Activated CD8-positive, alpha-beta memory T cell treated with anti-CD3 and anti-CD28 coated beads, Interleukin-2, amount 50 U/mL, for 1 hour (primary cell): Measurements from ENCODE around the gene MYL11.

ENCODE experiments used
- DNase-seq: peaks from one replicate; pipeline ENCODE4 v3.0.0-alpha.2; 2020; ENCODE audit errors: extremely low read depth

MYL11 gene

DNA sequence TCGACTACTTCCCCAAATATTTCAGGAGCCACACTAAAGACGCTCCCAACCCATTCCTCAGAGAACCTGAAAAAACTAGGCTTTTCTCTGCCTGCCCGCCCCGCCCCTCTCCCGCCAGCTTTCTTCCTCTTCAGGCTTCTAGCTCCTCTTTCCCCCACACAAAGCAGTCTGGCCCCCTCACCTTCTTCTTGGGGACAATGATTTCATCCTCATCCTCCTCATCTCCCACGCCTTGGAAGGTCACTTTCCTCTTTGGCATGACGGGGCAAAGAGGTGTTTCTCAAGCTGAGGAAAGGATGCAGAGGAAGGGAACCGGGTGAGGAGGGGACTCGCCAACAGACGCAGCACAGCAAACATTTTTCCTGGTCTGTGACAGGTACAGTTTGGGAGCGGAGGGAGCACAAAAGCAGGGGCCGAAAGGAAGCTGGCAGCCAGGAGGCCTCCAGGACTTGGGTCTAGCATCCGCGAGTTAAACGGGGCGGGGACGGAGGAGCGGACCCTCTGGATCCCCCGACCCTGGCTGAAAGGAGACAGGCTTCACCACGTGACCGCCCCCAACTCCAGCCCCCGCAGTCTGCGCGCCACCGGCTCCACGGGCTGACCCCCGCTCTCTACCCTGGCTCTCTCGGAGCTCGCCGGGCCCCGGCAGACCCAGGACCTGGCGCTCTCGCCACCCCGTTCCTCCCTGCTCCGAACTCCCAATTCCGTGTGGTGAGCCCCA is 20.0 kb upstream of the MYL11 start:
- DNase-seq = no peak

- DNase-seq = peak; percentile 65
Observed at GRCh38 chr16:30355144-30355953, 19.3 kb upstream of the MYL11 start, which contains the start of gene CD2BP2. Gene CD2BP2 (minus strand): TSS chr16:30355308. CDS start chr16:30354681, 627 bp downstream.

DNA sequence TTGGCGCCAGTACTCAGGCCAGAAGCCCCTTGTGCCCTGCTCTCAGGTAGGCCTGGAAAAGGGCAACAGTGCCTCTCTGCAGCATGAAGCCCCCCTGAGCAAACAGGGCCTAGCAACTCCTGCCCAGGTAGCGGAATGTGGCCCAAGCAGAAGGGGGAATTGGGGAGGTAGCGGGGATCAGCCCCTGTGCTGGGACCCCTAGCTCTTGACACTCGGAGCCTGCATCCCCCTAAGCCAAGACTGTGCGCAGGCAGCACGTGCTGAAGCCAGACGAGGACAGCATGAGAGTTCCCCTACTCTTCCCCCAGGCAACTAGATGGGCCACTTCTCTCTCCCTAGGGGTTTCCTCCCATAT is 18.7 kb upstream of the MYL11 start:
- DNase-seq = no peak

- DNase-seq = no peak
Observed at GRCh38 chr16:30356401-30357084, 18.1 kb upstream of the MYL11 start.

GRCh38 chr16:30357085-30357714 is 17.4 kb upstream of the MYL11 start:
- DNase-seq = no peak

- no peak for DNase-seq
Observed at GRCh38 chr16:30357715-30358576, 16.7 kb upstream of the MYL11 start.

DNA sequence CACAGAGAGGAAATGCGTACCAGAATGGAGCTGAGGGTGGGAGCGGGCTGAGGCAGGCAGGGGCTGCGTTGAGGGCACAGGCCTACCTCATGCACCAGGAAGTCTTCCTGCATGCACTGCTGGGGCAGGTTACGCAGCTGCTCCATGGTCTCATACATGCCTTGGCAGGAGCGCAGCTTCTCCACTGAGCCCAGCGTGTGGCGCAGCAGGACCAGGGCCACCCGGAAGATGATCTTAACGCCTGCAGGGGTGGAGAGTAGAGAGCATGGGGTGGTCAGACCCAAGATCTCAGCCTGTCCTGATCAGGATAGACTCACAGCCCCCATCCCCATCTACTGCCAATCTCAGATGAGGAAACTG is 16.0 kb upstream of the MYL11 start:
- no peak for DNase-seq

GRCh38 chr16:30358990-30359870 is 15.4 kb upstream of the MYL11 start:
- DNase-seq = no peak

GRCh38 chr16:30359871-30360170 is 14.8 kb upstream of the MYL11 start:
- no peak for DNase-seq

GRCh38 chr16:30361180-30361579 is 13.4 kb upstream of the MYL11 start:
- DNase-seq = no peak

DNA sequence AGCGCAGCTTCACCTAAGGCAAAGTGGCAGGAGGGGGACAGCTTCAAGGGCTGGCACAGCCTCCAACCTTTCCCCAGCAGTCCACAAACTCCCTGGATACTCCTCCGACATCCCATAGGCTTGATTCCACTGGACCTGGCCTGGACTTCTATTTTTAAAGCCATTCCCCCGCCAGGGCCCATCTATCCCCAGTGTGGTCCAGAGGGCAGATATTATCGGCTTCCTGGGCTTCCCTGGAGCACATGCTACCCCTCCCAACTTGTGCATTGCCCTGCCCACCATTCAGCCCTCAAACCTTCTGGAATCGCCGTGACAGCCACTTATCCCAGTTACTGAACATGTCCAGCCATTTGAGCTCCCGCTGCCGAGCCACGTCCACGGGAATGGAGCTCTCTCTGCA is 9.4 kb upstream of the MYL11 start:
- DNase-seq = no peak

GRCh38 chr16:30366511-30366910 is 8.1 kb upstream of the MYL11 start:
- DNase-seq = no peak

- DNase-seq = no peak
Observed at GRCh38 chr16:30367349-30368009, 7.1 kb upstream of the MYL11 start.

DNA sequence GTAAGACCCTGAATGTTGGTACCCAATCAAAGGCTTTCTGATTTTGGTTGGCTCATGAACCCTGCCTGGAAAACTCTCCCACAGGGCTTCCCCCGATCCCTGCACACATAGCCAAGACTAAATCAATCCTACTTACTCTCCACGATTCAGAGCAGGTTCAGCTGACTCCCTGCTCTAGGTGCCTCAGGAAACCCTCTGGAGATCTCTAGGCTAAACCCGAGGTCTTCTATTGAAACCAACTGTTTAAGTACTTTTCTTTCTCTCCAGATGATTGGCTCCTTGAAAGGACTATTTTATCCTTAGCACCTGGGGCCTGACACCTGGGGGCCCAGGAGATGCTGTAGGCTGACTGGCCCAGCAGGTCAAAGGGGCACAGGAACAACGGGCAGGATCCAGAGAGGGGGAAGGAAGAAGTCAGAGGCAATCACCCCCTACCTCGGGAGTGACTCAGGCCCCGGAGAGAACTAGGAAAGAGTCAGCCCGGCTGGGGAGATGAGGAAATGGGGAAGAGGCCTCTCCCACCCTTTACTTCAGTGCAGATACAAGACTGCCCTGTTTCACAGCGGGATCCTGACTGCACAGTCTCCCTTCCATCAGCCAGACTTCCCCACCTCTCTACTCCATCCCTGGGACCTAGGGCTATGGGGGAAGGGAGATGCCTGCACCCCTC is 6.3 kb upstream of the MYL11 start:
- no peak for DNase-seq

- DNase-seq = no peak
Observed at GRCh38 chr16:30368792-30369090, 5.9 kb upstream of the MYL11 start.

DNA sequence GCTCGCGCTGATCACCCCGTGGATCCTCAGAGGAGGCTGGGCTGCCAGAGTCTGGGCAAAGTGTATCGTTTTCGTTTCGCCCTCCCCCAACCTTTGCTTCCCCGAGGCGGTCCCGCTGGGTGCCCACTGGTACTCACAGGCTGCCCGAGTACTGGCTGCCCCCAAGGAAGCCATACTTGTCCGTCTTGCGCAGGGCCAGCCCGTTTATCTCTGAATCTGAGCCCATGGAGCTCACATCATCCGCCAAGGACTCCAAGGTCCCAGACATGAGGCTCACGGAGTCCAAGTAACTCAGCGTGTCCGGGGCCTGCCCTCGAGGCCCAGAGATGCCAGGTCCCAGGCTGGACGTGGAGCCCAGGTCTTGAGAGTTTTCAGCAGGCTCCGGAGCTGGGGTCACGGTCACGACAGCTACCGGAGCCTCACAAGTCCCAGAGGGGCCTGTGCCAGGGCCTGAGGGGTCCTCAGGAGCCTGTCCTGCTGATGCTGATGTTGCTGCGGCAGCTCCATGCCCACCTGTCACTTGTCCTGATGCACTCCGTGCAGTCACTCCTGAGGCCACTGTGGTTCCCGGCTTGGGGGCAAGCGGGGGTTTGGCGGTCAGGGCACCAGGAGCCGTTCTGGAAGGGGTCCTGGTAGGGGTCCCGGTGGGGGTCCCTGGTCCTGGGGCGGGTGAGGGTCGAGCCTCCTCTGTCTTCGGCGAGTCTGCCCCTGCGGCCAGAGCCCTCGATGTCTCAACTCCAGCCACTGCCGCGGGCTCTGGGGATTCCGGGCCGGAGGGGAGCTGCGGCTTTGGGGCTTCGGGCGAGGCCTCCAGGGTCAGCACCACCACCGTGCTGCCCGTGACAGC is 5.3 kb upstream of the MYL11 start:
- DNase-seq = no peak

DNA sequence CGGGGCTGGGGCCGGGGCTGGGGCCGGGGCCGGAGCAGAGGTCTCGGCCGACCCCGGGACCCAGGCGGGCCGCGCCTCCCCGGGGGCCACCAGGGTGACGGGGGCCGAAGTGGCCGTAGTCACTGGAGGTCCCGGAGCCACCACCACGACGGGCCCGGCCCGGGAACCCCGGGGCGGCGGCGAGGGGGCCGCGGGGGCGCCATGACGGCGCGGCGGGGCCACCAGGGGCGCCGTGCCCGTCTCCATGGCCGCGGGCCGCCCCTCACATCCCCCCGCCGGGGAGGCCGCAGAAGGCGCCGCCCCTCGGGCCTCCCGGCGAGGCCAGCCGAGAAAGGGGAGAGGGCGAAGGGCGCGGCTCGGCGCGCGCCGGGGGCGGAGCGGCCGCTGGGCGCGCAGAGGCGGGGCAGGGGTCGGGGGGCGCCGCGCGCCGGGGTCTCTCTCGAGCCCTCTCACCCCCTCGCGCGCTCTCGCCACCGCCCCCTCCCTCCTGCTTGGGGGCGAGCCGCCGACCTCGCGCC is 4.6 kb upstream of the MYL11 start:
- no peak for DNase-seq

DNA sequence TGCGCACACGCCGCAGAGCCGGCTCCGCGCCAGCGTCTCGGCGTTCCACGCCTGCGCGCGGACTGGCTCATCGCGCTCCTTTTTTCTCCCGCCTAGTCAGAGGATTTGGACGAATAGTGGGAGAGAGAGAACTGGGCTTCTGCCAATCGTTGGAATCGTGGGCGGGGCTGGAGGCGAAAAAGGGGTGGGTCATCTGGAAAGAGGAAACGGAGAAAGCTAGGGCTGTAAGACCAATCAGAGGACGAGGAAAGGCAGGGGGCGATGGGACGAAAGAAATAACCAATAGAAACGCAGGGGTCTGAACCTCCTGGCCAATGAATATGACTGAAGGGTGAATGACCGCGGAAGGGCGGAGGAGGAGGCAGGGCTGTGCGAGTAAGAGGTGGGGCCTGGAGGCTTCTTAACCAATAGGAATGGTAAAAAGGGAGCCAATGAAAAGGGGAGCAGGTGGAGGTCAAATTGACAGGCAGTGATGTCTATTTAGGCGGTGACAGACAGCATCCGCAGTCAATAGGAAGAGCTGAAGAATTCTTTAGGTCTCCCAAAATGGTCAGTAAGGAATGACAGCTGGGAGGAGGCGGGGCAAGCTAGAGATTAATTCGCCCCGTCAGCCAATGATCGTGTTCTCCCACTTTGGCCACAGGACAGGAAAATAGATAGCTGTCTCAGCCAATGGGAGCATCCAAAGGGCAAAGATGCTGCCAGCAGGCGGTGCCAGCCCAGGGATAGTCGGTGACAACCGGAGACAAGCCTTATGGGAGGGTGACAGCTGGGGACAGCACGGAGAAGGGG is 4.0 kb upstream of the MYL11 start, which contains the start of gene TBC1D10B:
TSS of gene TBC1D10B (minus strand) at position 39 of the 792 bp plus-strand sequence. CDS start 311 bp downstream, outside the sequence.
- DNase-seq = peak; percentile 99
